ENCODE measurements around the gene TMSB4Y.

TMSB4Y gene

GRCh38 chrY:13703568-13703968, at the start of gene TMSB4Y:
Gene TMSB4Y (plus strand): TSS chrY:13703899.
- DNase-seq (ENCODE audit: low read depth), result no peak

GRCh38 chrY:13664162-13664561, 39.5 kb upstream of the TMSB4Y start:
- no peak for DNase-seq (ENCODE audit: low read depth)

GRCh38 chrY:13671122-13671521, 32.6 kb upstream of the TMSB4Y start:
- no peak for DNase-seq (ENCODE audit: low read depth)

- no peak for DNase-seq (ENCODE audit: low read depth)
These were observed 1.4 kb upstream of the TMSB4Y start for GRCh38 chrY:13702276-13702675.

- DNase-seq (ENCODE audit: low read depth), result no peak
These were observed 627 bp downstream of the TMSB4Y start for GRCh38 chrY:13704121-13704930.

GRCh38 chrY:13705197-13705596, 1.5 kb downstream of the TMSB4Y start:
- DNase-seq (ENCODE audit: low read depth), result no peak

GRCh38 chrY:13708038-13708437, 4.3 kb downstream of the TMSB4Y start:
- DNase-seq (ENCODE audit: low read depth), result no peak

GRCh38 chrY:13718996-13719395, 15.3 kb downstream of the TMSB4Y start:
- DNase-seq (ENCODE audit: low read depth), result no peak

GRCh38 chrY:13729517-13729916, 25.8 kb downstream of the TMSB4Y start:
- DNase-seq (ENCODE audit: low read depth), result no peak

GRCh38 chrY:13738618-13739017, 34.9 kb downstream of the TMSB4Y start:
- no peak for DNase-seq (ENCODE audit: low read depth)

- no peak for DNase-seq (ENCODE audit: low read depth)
These were observed 47.8 kb downstream of the TMSB4Y start for GRCh38 chrY:13751289-13752071.

GRCh38 chrY:13754661-13755060, 51.0 kb downstream of the TMSB4Y start:
- DNase-seq (ENCODE audit: low read depth), result no peak
